Activated naive CD4-positive, alpha-beta T cell treated with anti-CD3 and anti-CD28 coated beads, Interleukin-2, amount 50 U/mL, for 24 hours (primary cell): ENCODE results near the gene RNU1-3.
"Not testable (repeated sequence)": the region's sequence is repeated elsewhere in the genome, so short reads cannot be mapped to it uniquely, and the experiment has no call there.

Source experiments
- H3K27ac Mint-ChIP-seq: one replicate; pipeline ENCODE4 v1.8.0; 2021; ENCODE audit warnings: mild to moderate bottlenecking, mixed read lengths
- H3K27me3 Mint-ChIP-seq: one replicate; pipeline ENCODE4 v1.8.0; 2021; ENCODE audit warnings: mixed read lengths
- H3K36me3 Mint-ChIP-seq: one replicate; pipeline ENCODE4 v1.8.0; 2021; ENCODE audit warnings: mixed read lengths
- H3K4me1 Mint-ChIP-seq: one replicate; pipeline ENCODE4 v1.8.0; 2021; ENCODE audit warnings: mixed read lengths
- H3K4me3 Mint-ChIP-seq: one replicate; pipeline ENCODE4 v1.8.0; 2021; ENCODE audit warnings: mild to moderate bottlenecking, mixed read lengths
- H3K9me3 Mint-ChIP-seq: one replicate; pipeline ENCODE4 v1.8.0; 2021; ENCODE audit warnings: mixed read lengths

Gene RNU1-3

DNA sequence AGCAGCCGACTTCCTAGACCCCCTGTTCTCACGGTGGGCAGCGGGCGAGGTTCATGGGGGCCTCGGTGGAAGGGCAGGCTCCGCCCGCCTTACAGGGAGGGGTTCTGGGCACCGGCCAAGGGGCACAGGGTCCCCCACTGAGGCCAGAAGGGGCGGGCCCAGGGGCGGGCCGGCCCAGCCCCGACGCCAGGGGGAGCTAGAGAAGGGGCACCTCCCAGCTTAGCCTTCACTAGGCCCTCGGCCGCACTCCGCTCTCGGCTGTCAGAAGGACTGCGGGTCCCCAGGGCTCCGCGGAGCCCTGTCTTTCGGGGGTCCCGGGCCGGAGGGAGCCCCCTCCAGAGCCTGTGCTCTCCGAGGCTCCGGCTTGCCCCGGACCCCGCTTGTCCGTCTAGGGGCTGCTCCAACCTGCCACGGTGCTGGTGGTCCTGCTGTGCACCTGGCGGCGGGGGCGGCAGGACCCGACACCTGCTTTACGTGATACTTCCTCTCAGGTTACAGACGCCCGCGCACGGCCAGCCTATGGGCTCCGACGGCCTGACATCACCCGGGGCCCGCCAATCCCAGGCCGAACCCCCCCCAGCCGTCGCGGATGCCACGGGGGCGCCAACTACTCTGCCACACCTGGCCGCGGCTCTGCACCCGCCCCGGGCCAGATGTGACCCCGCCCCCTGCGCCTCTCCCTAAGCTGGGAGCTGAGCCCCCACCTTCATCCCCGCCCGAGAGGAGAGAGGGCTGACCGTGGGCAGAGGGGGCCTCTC lies 33.6 kb upstream of the RNU1-3 start:
- not testable (repeated sequence) for H3K27me3 Mint-ChIP-seq, H3K4me3 Mint-ChIP-seq, H3K36me3 Mint-ChIP-seq, H3K27ac Mint-ChIP-seq, H3K9me3 Mint-ChIP-seq, H3K4me1 Mint-ChIP-seq

DNA sequence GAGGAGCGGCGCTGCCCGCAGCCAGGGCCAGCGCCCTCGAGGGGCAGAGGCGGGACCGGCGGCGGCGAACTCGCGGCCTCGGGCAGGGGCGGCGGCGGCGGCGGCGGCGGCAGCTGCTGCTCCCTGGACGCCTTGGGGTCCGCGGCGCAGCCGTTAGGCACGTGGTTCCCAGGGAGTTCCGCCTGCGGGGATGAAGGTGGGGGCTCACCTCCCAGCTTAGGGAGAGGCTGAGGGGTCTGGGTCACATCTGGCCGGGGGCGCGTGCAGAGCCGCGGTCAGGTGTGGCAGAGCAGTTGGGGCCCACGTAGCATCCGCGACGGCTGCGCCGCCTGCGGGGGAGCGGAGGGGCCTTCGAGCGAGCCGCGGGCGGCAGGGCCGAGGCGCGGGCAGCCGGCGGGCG lies 32.7 kb upstream of the RNU1-3 start:
- not testable (repeated sequence) for H3K9me3 Mint-ChIP-seq, H3K27ac Mint-ChIP-seq, H3K4me3 Mint-ChIP-seq, H3K4me1 Mint-ChIP-seq, H3K27me3 Mint-ChIP-seq, H3K36me3 Mint-ChIP-seq

DNA sequence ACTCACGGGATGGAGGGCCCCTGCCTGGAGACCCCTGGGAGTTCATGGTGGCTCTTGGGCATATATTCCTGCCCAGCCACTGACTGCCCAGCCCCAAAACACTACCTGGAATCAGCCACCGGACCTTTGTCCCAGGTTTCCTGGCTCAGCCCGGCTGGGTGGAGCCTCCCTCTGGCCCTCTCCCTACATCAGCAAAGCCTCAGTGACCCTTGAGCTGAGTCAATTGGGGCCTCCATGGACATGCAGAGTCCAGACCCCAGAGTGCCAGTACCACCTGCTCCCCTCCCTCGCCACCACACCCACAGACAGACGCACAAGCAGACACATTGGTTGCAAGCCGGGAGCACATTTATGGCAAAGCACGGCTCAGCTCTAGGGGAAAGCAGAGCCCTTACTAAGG lies 30.4 kb upstream of the RNU1-3 start:
- not testable (repeated sequence) for H3K27ac Mint-ChIP-seq, H3K36me3 Mint-ChIP-seq, H3K4me1 Mint-ChIP-seq, H3K4me3 Mint-ChIP-seq, H3K9me3 Mint-ChIP-seq, H3K27me3 Mint-ChIP-seq

DNA sequence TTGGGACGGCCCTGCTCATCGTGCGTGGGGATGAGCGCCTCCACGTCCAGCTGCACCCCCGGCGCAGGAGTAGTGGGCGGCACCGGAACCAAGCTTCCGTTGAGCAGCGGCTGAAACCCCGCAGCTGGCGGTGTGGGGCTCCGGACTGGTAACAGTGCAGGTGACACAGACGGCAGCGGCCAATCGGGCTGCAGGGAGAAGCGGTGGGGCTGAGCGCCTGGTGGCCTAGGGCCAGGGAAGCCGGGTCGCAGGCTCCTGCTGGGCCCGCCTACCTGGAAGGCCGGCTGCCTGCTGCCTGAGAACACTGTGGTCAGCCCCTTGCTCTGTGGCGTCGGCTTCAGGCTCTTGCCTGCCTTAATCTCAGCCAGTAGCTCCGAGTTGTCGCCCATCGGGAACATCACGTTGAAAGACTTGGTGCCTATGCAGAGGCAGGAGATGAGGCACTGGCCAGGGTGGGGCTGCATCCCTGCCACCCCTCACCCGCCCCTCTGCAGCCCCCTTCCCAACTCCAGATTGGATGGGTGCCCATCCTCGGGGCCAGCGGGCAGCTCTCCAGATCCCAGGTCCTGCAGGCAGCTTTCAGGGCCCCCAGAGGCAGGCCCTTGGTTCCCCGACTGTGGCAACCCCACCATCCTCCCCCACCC lies 29.9 kb upstream of the RNU1-3 start:
- H3K27ac Mint-ChIP-seq, H3K4me1 Mint-ChIP-seq, H3K4me3 Mint-ChIP-seq, H3K36me3 Mint-ChIP-seq, H3K27me3 Mint-ChIP-seq, H3K9me3 Mint-ChIP-seq: not testable (repeated sequence)

DNA sequence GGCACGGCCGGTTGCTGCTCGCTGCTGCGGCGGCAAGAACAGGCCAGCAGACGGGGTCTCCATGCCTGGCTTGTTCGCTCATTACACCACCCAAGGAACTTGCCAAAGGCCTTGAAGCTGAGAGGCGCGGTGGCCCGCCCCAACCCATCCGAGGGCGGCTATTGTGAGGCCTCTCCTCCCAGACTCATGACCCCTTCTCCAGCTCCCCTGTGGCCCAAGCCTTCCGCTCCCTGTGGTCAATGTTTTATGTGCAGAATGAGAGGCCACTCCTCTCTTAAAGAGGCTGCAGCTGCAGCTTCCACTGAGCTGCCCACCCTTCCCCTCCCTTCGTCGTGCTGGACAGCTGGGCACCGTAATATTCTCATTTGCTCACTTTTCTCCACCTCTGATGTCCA lies 27.6 kb upstream of the RNU1-3 start:
- not testable (repeated sequence) for H3K4me3 Mint-ChIP-seq, H3K9me3 Mint-ChIP-seq, H3K4me1 Mint-ChIP-seq, H3K27ac Mint-ChIP-seq, H3K36me3 Mint-ChIP-seq, H3K27me3 Mint-ChIP-seq

DNA sequence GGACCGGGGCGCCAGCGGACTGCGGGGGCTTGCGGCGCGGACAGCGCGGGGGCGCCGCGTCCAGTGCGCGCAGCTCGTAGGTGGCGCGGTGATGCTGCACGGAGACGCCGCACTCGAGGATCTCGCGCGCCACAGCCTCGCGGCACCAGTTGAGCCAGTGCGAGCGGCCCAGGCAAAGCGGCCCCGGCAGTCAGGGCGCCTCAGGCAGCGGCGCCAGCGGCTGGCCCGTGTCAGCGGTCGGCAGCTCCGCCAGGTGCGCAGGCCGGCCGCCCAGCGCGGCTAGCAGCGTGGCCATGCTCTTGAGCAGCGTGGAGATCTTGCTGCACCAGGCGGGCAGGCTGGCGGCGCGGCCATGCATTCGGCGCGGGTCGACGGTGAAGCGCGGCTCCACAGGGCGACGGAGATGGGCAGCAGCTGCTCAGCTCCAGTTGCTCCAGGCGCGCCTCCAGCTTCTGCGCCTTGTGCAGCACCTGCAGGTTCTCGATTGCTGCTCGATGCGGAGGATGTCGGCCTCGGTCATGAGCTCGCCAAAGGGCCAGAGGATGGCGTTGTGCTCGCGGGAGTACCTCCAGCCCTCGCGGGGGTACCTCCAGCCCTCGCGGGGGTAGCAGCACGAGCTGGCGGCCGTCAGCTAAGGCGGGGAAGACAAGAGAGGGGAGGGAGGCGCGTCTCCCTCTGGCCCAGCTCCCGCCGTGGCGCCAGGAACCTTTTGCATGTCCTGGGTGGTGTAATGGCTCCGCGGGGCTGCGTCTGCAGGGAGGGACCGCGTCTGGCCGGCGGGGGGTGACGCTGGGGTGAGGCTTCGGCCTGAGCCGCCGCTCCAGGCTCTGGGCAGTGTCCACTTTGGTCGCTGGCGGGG lies 26.9 kb upstream of the RNU1-3 start:
- not testable (repeated sequence) for H3K27me3 Mint-ChIP-seq, H3K27ac Mint-ChIP-seq, H3K4me3 Mint-ChIP-seq

DNA sequence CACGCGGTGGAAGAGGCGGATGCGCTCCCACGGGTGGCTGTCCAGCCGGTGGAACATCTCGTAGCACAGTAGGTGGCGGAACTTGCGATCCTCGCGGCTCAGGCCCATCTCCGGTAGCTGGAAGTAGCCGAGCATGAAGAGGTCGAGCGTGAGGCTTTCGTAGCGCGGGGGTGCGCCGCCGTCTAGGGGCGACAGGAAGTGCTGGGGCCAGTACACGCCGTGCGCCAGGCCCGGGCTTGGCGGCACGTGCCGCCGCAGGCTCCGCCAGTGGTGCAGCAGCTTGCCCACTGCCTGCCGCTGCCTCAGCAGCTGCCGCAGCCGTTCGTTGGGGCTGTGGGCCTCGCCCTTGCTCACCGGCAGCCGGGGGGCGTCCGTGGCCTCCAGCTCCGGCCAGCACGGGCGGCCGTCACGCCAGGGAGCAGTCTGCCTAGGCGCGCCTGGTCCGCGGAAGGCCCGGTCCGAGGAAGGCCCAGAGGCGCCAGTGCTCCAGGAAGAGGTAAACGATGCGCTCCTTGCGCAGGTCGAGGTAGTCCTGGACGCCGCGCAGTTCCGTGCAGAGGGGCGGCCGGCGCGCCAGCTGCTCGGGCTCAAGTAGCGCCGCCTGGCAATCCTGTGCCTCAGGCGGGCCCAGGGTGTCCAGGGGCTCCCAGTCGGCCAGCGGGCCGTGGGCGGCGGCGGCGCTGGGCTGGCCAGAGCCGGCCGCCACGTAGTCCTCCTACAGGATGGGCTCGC lies 26.1 kb upstream of the RNU1-3 start:
- H3K9me3 Mint-ChIP-seq, H3K4me3 Mint-ChIP-seq, H3K27ac Mint-ChIP-seq, H3K4me1 Mint-ChIP-seq, H3K27me3 Mint-ChIP-seq, H3K36me3 Mint-ChIP-seq: not testable (repeated sequence)

More for the DNA sequence above, 26.9 kb upstream of the RNU1-3 start:
- not testable (repeated sequence) for H3K9me3 Mint-ChIP-seq, H3K36me3 Mint-ChIP-seq, H3K4me1 Mint-ChIP-seq

DNA sequence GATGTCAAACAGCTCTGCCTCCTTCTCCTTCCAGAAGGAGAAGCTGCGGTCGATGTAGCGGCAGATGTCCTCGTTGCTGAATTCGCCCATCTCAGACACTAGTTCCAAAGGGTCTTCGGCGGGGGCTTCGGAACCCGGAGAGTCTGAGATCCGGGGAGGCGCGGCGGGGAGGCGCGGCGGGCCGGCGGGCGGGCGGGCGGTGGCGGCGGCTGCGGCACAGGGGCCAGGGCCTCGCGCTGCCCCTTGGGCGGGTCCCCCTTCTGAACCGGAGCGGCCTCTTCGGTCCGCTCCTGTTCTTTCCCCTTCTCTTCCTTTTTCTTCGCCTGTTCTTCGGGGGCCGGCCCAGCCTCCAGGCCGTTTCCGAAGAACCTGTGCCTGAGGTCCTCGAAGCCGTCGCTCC lies 25.5 kb upstream of the RNU1-3 start:
- not testable (repeated sequence) for H3K9me3 Mint-ChIP-seq, H3K4me3 Mint-ChIP-seq, H3K27me3 Mint-ChIP-seq, H3K36me3 Mint-ChIP-seq, H3K4me1 Mint-ChIP-seq, H3K27ac Mint-ChIP-seq

DNA sequence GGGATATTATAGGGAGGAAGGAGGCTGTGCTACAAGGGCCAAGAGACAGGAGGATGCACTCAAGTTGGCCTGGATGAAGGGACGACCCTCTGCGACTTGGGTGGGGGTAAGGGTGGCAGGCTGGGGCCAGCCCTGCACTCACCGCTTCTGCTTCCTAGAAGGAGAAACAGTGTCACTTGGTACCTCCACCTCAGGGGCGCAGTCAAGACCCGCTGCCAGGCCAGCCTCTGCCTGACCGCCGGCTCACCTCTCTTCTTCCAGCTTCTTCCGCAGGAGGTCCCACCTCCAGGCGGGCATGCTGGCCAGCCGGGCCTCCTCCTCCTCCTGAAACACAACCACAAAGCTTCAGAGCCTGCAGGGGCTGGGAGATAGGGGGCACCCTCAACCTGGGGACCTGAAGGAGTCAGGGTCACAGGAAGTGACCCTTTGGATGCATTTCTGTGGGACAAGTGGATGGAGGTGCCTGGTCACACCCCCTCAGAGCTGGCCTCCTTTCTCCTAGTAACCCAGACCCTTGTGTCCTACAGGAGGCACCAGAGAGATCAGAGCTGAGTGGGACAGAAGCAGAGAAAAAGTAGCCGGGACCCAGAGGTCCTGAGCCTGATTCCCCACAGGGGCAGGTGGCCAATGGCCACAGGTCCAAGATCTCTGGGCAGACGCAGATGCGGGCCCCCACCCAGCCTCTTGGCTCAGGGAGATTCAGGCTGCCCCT lies 24.4 kb upstream of the RNU1-3 start:
- not testable (repeated sequence) for H3K9me3 Mint-ChIP-seq, H3K4me1 Mint-ChIP-seq, H3K36me3 Mint-ChIP-seq, H3K27me3 Mint-ChIP-seq, H3K27ac Mint-ChIP-seq, H3K4me3 Mint-ChIP-seq

DNA sequence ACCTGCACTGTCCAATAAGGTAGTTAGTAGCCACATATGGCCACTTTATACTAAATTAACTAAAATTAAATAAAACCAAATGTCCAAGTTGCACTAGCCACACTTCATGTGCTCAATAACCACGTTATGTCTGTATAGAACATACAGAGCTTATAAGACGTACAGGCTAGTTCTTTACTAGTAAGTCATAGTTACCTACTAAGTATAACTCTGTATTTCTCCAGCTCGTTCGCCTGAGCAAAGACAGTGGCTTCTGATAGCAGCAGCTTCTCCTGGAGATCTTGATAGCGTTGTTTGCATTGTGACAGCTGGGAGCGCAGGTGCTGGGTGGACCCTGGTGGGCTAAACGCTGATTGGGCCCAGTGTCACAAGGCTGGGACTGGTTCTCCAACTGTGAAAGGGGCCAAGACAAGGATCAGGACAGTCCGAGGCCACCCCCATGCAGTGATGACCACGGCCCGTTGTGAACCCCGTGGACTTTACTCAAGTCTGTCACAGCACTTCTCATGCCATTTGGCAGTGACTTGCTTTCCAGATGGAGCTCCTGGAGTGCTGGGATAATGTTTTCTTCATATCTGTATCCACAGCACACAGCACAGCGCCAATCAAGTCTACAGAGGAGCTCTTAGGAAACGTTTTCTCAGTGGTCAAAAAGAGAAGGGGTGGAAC lies 20.5 kb upstream of the RNU1-3 start:
- H3K4me3 Mint-ChIP-seq, H3K27ac Mint-ChIP-seq: not testable (repeated sequence)

DNA sequence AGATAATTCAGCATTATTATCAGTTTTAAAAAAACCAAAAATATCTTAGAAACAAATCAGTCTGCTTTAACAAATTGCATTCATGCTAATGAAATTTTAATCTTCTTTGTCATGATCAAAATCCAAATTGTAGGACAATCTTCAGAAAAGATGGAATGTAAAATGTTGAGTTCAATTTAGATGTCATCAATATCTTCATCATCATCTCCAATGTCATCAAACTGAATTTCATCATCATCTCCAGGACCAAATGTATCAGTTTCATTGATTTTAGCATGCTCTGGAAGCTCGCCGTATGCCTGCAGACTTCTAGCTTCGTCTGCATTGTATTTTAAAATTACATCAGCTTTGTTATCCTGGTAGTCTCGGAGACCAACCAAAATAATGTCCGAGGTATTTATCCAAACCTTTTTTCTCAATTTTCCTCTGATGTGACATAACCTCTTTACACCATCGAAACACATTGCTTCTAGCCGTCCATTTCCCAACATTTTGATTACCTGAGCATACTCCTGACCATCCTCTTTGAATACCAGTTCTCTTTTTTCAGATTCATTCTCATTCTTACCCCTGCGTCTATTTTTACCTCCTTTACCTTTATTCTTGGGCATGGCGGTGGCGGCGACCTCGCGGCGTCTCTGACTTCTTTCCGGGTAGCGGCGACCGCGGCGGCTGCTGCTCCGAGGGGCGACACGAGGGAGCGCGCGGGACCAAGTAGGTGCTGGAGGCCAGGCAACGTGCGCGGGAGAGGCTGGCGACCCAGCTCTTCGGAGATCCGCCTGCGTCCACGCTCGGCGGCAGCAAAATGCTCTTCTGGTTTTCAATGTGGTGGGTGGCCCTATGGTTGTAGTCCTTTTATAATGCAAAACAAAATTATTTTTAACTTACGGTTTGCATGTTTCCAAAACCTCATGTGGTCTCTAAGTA lies 19.0 kb upstream of the RNU1-3 start:
- H3K4me1 Mint-ChIP-seq, H3K36me3 Mint-ChIP-seq, H3K4me3 Mint-ChIP-seq, H3K27me3 Mint-ChIP-seq, H3K9me3 Mint-ChIP-seq, H3K27ac Mint-ChIP-seq: not testable (repeated sequence)

More for the DNA sequence above, 20.5 kb upstream of the RNU1-3 start:
- not testable (repeated sequence) for H3K27me3 Mint-ChIP-seq, H3K9me3 Mint-ChIP-seq, H3K4me1 Mint-ChIP-seq, H3K36me3 Mint-ChIP-seq

DNA sequence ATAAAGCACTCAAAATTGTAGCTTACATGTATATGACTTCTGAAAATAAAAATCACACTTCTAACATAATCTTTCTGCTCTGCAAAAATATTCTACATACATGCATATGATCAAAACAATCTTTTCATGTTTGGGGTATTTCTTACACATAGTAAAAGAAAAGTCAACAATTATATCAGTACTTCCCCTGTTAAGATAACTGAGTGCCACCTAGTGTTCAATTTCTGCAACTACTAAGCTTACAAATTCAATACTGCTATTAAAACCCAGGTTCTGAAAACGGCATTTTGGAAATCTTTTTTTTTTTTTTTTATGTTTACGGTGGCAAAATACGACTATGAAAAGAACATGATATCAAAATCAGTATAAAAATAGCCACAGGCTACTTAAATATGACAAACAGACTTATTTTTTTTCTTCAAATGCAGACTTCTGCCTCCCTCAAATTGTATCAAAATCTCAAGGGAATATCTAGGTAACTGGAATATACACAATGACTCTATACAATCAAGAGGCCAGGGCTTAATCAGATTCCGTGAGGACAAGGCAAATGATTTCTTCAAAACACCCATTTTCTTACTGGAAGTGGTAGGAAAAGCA lies 18.1 kb upstream of the RNU1-3 start:
- H3K9me3 Mint-ChIP-seq, H3K4me1 Mint-ChIP-seq, H3K27ac Mint-ChIP-seq, H3K36me3 Mint-ChIP-seq, H3K4me3 Mint-ChIP-seq: not testable (repeated sequence)
- peaks cover 12% of the 10 kb centered on the region for H3K27me3 Mint-ChIP-seq

DNA sequence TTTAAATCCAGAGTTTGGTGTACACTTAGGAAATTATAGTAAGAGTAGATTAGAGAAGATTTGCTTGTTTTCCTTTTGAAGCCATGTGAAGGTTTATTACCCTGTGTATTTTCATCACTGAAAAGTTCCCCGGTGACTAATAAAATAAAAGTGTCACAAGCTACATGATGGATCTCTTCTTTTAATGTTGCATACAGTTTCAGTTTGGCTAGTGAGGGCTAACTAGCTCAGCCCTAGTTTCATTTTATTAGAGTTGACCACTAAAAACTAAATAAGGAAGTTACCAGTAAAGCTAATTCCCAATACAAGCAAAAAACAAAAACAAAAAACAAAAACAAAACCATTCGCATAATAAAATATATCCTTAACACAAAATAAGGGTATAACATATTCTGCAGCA lies 17.4 kb upstream of the RNU1-3 start:
- peaks cover 12% of the 10 kb centered on the region for H3K27me3 Mint-ChIP-seq
- not testable (repeated sequence) for H3K36me3 Mint-ChIP-seq, H3K9me3 Mint-ChIP-seq, H3K4me3 Mint-ChIP-seq, H3K27ac Mint-ChIP-seq, H3K4me1 Mint-ChIP-seq

DNA sequence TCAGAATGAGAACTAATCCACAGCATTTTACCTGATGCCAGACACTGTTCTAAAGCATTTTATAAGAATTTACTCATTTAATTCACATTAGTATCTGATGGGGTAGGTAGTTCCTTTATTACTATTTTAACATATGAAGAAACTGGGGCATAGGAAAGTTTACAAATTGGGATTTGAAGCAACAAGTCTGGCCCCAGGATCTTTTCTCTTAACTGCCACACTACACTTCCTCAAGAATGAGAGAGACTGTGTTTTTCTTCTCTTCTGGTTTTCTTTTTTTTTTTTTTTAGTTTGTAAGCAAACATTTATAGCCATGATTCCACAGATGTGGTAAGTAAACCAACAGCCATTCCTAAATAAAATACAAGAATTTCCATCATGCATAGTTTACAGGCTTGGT lies 16.1 kb upstream of the RNU1-3 start:
- H3K36me3 Mint-ChIP-seq, H3K4me3 Mint-ChIP-seq, H3K27ac Mint-ChIP-seq, H3K9me3 Mint-ChIP-seq: not testable (repeated sequence)
- Mint-ChIP-seq H3K27me3 (peaks cover 19% of the 10 kb centered on the region), H3K4me1 (peaks cover 13% of the 10 kb centered on the region)
